Measurements from ENCODE around the gene TENT4A. TPM values are rescaled to one million over a fixed set of nuclear protein-coding genes. Genes with fewer than 3 reads are reported as not detected.

TENT4A gene
- total RNA-seq, 1 experiment from 2014 or later = 25.6 TPM

- Histone ChIP-seq H4K91ac (ENCODE audit: insufficient read length, low read depth, low read length) (no peak overlapping the region), H4K20me1 (ENCODE audit: control insufficient read depth, insufficient read depth, insufficient read length) (no peaks in the 10 kb centered on the region), H3K27ac (ENCODE audit: insufficient read length, low read depth, low read length) (no peak overlapping the region), H3K79me2 (ENCODE audit: insufficient read depth, low read length) (peaks cover 22% of the 10 kb centered on the region; the same call in 1 of the 2 replicates), H3K79me1 (ENCODE audit: insufficient read depth, low read depth, low read length, poor library complexity, severe bottlenecking) (peaks cover 5% of the 10 kb centered on the region), H2AK5ac (ENCODE audit: insufficient read length, low read length) (no peak overlapping the region), H2BK12ac (ENCODE audit: insufficient read length, low read depth, low read length) (no peak overlapping the region), H4K8ac (replicated peaks; ENCODE audit: insufficient read length, low read depth, low read length) (no peak overlapping the region), H3K14ac (ENCODE audit: insufficient read depth, low read length) (no peak overlapping the region), H3K4ac (ENCODE audit: low read depth, low read length) (no peak overlapping the region), H2BK120ac (ENCODE audit: low read depth, low read length, poor library complexity, severe bottlenecking) (no peak overlapping the region), H2AFZ (ENCODE audit: low read length) (no peak overlapping the region), H3K56ac (ENCODE audit: insufficient read length, low read depth, low read length) (no peak overlapping the region), H3T11ph (ENCODE audit: low read length) (no peak overlapping the region), H2BK15ac (ENCODE audit: low read depth, low read length) (no peak overlapping the region), H3K4me1 (ENCODE audit: insufficient read depth, low read length) (no peaks in the 10 kb centered on the region), H3K9me3 (ENCODE audit: control insufficient read depth, low read depth, low read length) (no peaks in the 10 kb centered on the region), H2BK5ac (ENCODE audit: insufficient read length, low read length) (no peak overlapping the region), H3K9ac (ENCODE audit: extremely low read depth, insufficient read length, low read length) (no peak overlapping the region), H3K23me2 (ENCODE audit: insufficient read length, low read depth, low read length, poor library complexity, severe bottlenecking) (no peaks in the 10 kb centered on the region), H3K27me3 (ENCODE audit: insufficient read depth, low read length) (no peaks in the 10 kb centered on the region), H3K18ac (ENCODE audit: insufficient read length, low read depth, low read length) (no peak overlapping the region), H4K5ac (ENCODE audit: insufficient read length, low read depth, low read length) (no peak overlapping the region), H3K23ac (ENCODE audit: insufficient read length, low read depth, low read length) (no peak overlapping the region), H3K4me2 (ENCODE audit: insufficient read depth, insufficient read length, low read length) (no peak overlapping the region), H2BK20ac (ENCODE audit: low read depth, low read length, poor library complexity, severe bottlenecking) (no peak overlapping the region)
- H3K4me1 Mint-ChIP-seq = peaks cover 39 to 40% of the 10 kb centered on the region in 2 experiments
- H3K4me3 Mint-ChIP-seq = no peak overlapping the region
- peak; percentile 54 for DNase-seq
- H3K27me3 Mint-ChIP-seq (ENCODE audit: low read depth) = no peaks in the 10 kb centered on the region
- no peaks in the 10 kb centered on the region for H3K9me3 Mint-ChIP-seq
- no CpG with 5 or more reads among the region's 8 CpGs for WGBS (ENCODE audit: extremely low coverage, insufficient read length, low lambda C conversion rate)
- no peak for TF ChIP-seq CTCF (conservative IDR thresholded peaks at IDR 0.05)
- H3K36me3 Mint-ChIP-seq (ENCODE audit: insufficient read depth in 1 of 3, low read depth in 3 of 3) = peaks cover 0 to 11% (median 6%) of the 10 kb centered on the region in 3 experiments; a peak in 6 of 7 replicates
- H3K27ac Mint-ChIP-seq = peak overlapping the region in 1 of 3 experiments; percentile 69; a peak in 1 of 7 replicates
These were observed 17.2 kb downstream of the TENT4A start for GRCh38 chr5:6730407-6730806.
